A549 (cell line): ENCODE data around the gene DOCK1. TPM values are rescaled to one million over a fixed set of nuclear protein-coding genes. Genes with fewer than 3 reads are reported as not detected.

Experiments used
- ATAC-seq, 2 experiments: fragments of 200-7000 bp in 1 of 2; fragments of >200 bp in 1 of 2; cut with Nextera tagmentation in 1 of 2; cut with Tn5 transposase in 1 of 2; 3 replicates each; pipeline versions ENCODE4 v1.8.0 to v1.9.1; 2018 to 2020; ENCODE audit warnings: mild to moderate bottlenecking in 1 of 2, moderate library complexity in 1 of 2
- CTCF ChIA-PET: fragments of 300-600 bp; sonication (Branson Sonifier 250); formaldehyde crosslinking; extraction: SDS; loops from one replicate; lab custom pipeline; 2021; ENCODE audit warnings: antibody characterized with exemption, inconsistent platforms; lab: Yijun Ruan, JAX
- POLR2A ChIA-PET: fragments of 350-600 bp; formaldehyde crosslinking; extraction: SDS; loops from one replicate; lab custom pipeline; 2021; ENCODE audit warnings: antibody characterized with exemption, inconsistent platforms; lab: Yijun Ruan, JAX
- DNase-seq, 2 experiments: peaks; one replicate each; pipeline versions ENCODE4 v3.0.0 to v3.0.0-alpha.2; 2011 to 2016; ENCODE audit warnings: low read depth in 1 of 2, low spot score in 1 of 2
- FAIRE-seq: peaks from 2 replicates; lab custom pipeline; 2011; peaks lifted over from hg19 to GRCh38; lab: Jason Lieb, UNC
- H3K27ac ChIP-seq, 2 experiments: fragments of >200 bp; sonication (Bioruptor Twin); formaldehyde crosslinking; 3 replicates each; pipeline ENCODE4 v1.5.1; 2016 to 2017
- H3K4me1 ChIP-seq: fragments of >200 bp; sonication (Bioruptor Twin); formaldehyde crosslinking; 3 replicates; pipeline ENCODE4 v1.6.1; 2016
- H3K4me2 ChIP-seq: fragments of >200 bp; sonication (Bioruptor Twin); formaldehyde crosslinking; 3 replicates; pipeline ENCODE4 v1.6.1; 2016
- H3K4me3 ChIP-seq: fragments of >200 bp; sonication (Bioruptor Twin); formaldehyde crosslinking; 3 replicates; pipeline ENCODE4 v1.5.1; 2016
- H3K9me3 ChIP-seq: fragments of >200 bp; sonication (Bioruptor Twin); formaldehyde crosslinking; 3 replicates; pipeline ENCODE4 v1.6.1; 2016
- BHLHE40 ChIP-seq: IDR thresholded peaks from 2 replicates; pipeline ENCODE4 v1.6.1; 2012; ENCODE audit warnings: low read depth, low read length, inconsistent platforms
- CBX2 ChIP-seq: fragments of 200-600 bp; sonication (generic); IDR thresholded peaks from 2 replicates; pipeline ENCODE4 v1.6.1; 2016; ENCODE audit warnings: low read depth, mild to moderate bottlenecking, borderline replicate concordance
- CEBPB ChIP-seq, 2 experiments: fragments of >200 bp in 1 of 2; sonication (Bioruptor Twin) in 1 of 2; formaldehyde crosslinking in 1 of 2; IDR thresholded peaks; 2 replicates each; pipeline ENCODE4 v1.6.1; 2012 to 2016
- CHD4 ChIP-seq: fragments of 200-600 bp; sonication (generic); IDR thresholded peaks from 2 replicates; pipeline ENCODE4 v1.6.1; 2016; ENCODE audit warnings: antibody characterized with exemption, mild to moderate bottlenecking, borderline replicate concordance
- EHF ChIP-seq: fragments of 250-450 bp; sonication (Bioruptor Pico); IDR thresholded peaks from 2 replicates; pipeline ENCODE4 v1.5.0; 2020; ENCODE audit warnings: mild to moderate bottlenecking
- EHMT2 ChIP-seq: fragments of 200-600 bp; sonication (generic); IDR thresholded peaks from 2 replicates; pipeline ENCODE4 v1.6.1; 2016; ENCODE audit warnings: antibody characterized with exemption, low read depth, mild to moderate bottlenecking, moderate library complexity
- EP300 ChIP-seq, 2 experiments: fragments of >200 bp; sonication (Bioruptor Twin); formaldehyde crosslinking; IDR thresholded peaks; 2 replicates in 1 of 2; 3 replicates in 1 of 2; pipeline ENCODE4 v1.6.1; 2016 to 2017
- FOXS1 ChIP-seq: fragments of 250-450 bp; sonication (Bioruptor Pico); IDR thresholded peaks from 2 replicates; pipeline ENCODE4 v1.5.0; 2020; ENCODE audit warnings: mild to moderate bottlenecking, moderate library complexity
- HEYL ChIP-seq: fragments of 250-450 bp; sonication (Bioruptor Pico); IDR thresholded peaks from 2 replicates; pipeline ENCODE4 v1.8.0; 2021; ENCODE audit warnings: mild to moderate bottlenecking, moderate library complexity
- HOXB13 ChIP-seq: fragments of 250-450 bp; sonication (Bioruptor Pico); IDR thresholded peaks from 2 replicates; pipeline ENCODE4 v1.5.0; 2020; ENCODE audit warnings: low read depth, mild to moderate bottlenecking, moderate library complexity
- HOXB5 ChIP-seq: fragments of 250-450 bp; sonication (Bioruptor Pico); IDR thresholded peaks from 2 replicates; pipeline ENCODE4 v1.5.0; 2020; ENCODE audit warnings: mild to moderate bottlenecking, moderate library complexity
- NR3C1 ChIP-seq: fragments of >200 bp; sonication (Bioruptor Twin); formaldehyde crosslinking; IDR thresholded peaks from 3 replicates; pipeline ENCODE4 v1.6.1; 2017
- PHF8 ChIP-seq: fragments of 200-600 bp; sonication (generic); IDR thresholded peaks from 2 replicates; pipeline ENCODE4 v1.6.1; 2016; ENCODE audit warnings: low read depth, mild to moderate bottlenecking, antibody characterized with exemption, moderate library complexity, borderline replicate concordance
- POLR2AphosphoS2 ChIP-seq: conservative IDR thresholded peaks from 2 replicates; pipeline ENCODE4 v1.6.1; 2012; ENCODE audit warnings: low read length, improper control_type of control experiment, inconsistent platforms
- RARB ChIP-seq: fragments of 250-450 bp; sonication (Bioruptor Pico); IDR thresholded peaks from 2 replicates; pipeline ENCODE4 v1.8.0; 2021; ENCODE audit warnings: mild to moderate bottlenecking, moderate library complexity
- RCOR1 ChIP-seq: fragments of 150-350 bp; IDR thresholded peaks from 2 replicates; pipeline ENCODE4 v1.6.1; 2014; ENCODE audit warnings: antibody characterized with exemption, low read length, low read depth
- RNF2 ChIP-seq: fragments of 200-600 bp; sonication (generic); IDR thresholded peaks from 2 replicates; pipeline ENCODE4 v1.6.1; 2016; ENCODE audit warnings: low read depth, mild to moderate bottlenecking, antibody characterized with exemption, moderate library complexity, borderline replicate concordance
- SREBF2 ChIP-seq: fragments of 450-650 bp; IDR thresholded peaks from 2 replicates; pipeline ENCODE4 v1.6.1; 2014; ENCODE audit warnings: mild to moderate bottlenecking, moderate library complexity
- TFCP2L1 ChIP-seq: fragments of 250-450 bp; sonication (Bioruptor Pico); IDR thresholded peaks from 2 replicates; pipeline ENCODE4 v1.5.0; 2021; ENCODE audit warnings: mild to moderate bottlenecking
- ZC3H11A ChIP-seq: fragments of 450-650 bp; IDR thresholded peaks from 2 replicates; pipeline ENCODE4 v1.6.1; 2014; ENCODE audit warnings: antibody characterized with exemption, mild to moderate bottlenecking
- ZFP36 ChIP-seq: fragments of 450-650 bp; IDR thresholded peaks from 2 replicates; pipeline ENCODE4 v1.6.1; 2014; ENCODE audit warnings: borderline replicate concordance; ENCODE audit not compliant: partially characterized antibody
- ZSCAN20 ChIP-seq: fragments of 250-450 bp; sonication (Bioruptor Pico); IDR thresholded peaks from 2 replicates; pipeline ENCODE4 v1.8.0; 2022; ENCODE audit warnings: mild to moderate bottlenecking, moderate library complexity
- WGBS: methylation state at CpG from one replicate; pipeline ENCODE4 v1.1.6; 2017; ENCODE audit errors: missing lambda C conversion rate; 5-methylcytosine and 5-hydroxymethylcytosine counted together
- polyA plus RNA-seq, 4 experiments: library from polyadenylated mRNA; depleted of rRNA in 3 of 4; stranded (reverse); fragments of >200 nt; fragmentation: RNase III in 1 of 4; extraction: RNeasy Plus Mini Kit Qiagen cat#74134 plus additional on column Dnase treatment in 1 of 4; gene quantifications; 2 replicates in 3 of 4; 3 replicates in 1 of 4; pipeline ENCODE4 v1.2.3, GENCODE V29; 2011 to 2017
- TF ChIP-seq, protein P1 (sequence below): fragments of 250-450 bp; sonication (Bioruptor Pico); IDR thresholded peaks from 2 replicates; pipeline ENCODE4 v1.5.0; 2021; ENCODE audit warnings: mild to moderate bottlenecking, moderate library complexity, borderline replicate concordance
- TF ChIP-seq, protein P2 (sequence below): fragments of >200 bp; sonication (Bioruptor Twin); formaldehyde crosslinking; IDR thresholded peaks from 3 replicates; pipeline ENCODE4 v1.6.1; 2016
- TF ChIP-seq, protein P3 (sequence below): fragments of 150-350 bp; IDR thresholded peaks from 2 replicates; pipeline ENCODE4 v1.6.1; 2014; ENCODE audit warnings: low read depth, mild to moderate bottlenecking, low read length

DOCK1 gene
- polyA plus RNA-seq, 2 of the 4 experiments (the other 2 are of a cell fraction): 22.6 to 28.2 TPM

DNA sequence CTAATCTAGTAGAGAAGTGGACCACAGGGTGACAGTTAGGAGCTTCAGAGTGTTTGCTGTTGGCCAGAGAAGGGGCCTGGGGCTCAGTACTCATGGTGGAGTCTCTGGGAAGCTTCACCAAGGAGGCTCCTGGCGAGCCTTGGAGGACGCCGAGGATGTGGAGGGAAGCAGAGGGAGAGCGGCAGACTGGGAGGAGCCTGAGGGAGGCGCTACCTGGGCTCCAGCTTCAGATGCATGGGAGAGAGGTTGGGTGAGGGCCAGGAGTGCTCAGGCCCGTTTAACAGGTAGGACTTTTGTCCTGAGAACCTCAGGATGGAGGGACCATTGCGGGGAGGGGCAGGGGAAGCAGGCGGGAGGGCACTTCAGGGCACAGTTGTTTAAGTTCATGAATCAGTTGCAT is 24.2 kb downstream of the DOCK1 start:
- FAIRE-seq (no peak), DNase-seq (no peak), ATAC-seq (no peak)
- Histone ChIP-seq H3K4me2 (no peak overlapping the region), H3K4me3 (no peak overlapping the region), H3K4me1 (no peaks in the 10 kb centered on the region; the same call in 2 of the 3 replicates), H3K9me3 (no peaks in the 10 kb centered on the region), H3K27ac (no peak overlapping the region)
- ChIA-PET CTCF (interaction anchor here (1.1 kb wide), 1 partner anchor 994 kb away, joined by 3 read pairs; no protein-coding TSS in a partner anchor), POLR2A (no interaction called here)
- 90% methylated on average over 8 of the region's 8 CpGs for WGBS
- TF ChIP-seq EHMT2: no peak
- TF ChIP-seq NR3C1: no peak
- no peak for TF ChIP-seq RCOR1
- TF ChIP-seq CBX2: no peak
- TF ChIP-seq SREBF2: no peak
- no peak for TF ChIP-seq CEBPB (IDR thresholded peaks at IDR 0.05)
- no peak for TF ChIP-seq ZC3H11A
- TF ChIP-seq HEYL (CRISPR knock-in tag): no peak
- no peak for TF ChIP-seq BHLHE40
- no peak for TF ChIP-seq RARB
- no peak for TF ChIP-seq ZFP36

DNA sequence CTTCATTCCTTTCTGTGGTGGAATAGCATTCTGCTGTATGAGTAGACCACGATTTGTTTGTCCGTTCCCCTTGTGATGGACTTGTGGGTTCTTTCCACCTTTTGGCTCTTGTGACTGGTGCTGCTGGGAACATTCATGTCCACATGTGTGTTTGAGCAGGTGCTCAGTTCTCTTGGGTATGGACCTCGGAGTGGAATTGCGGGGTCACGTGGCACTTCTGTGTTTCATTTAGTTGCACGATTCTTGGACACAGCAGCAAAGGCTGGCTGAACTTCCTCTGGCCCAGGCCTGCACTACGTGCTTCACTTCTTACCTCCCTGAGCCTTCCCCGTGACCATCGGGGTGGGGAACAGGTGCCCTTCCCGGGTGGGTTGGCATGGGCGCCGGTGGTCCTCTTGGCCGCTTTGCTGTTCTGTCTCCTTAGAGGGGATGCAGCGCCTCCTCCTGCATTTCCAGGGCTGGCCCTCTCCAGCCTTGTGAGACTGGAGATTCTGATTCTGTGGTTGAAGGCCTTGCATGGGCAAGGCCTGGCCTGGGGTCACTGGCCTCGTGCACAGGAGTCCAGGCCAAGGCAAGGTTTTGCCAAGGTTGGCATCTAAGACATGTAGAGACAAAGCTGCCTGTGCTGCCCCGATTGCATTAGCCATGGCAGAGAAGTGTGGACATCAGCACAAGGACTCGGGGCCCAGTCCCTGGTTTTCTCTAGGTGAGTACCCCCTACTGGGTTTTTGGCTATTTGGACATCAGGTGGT is 25.1 kb downstream of the DOCK1 start:
- H3K4me1 ChIP-seq: peaks cover 3% of the 10 kb centered on the region; the same call in 1 of the 3 replicates
- no peaks in the 10 kb centered on the region for H3K9me3 ChIP-seq
- ChIA-PET CTCF (no interaction called here), POLR2A (no interaction called here)
- FAIRE-seq: no peak
- TF ChIP-seq FOXS1 (no peak), PHF8 (no peak), HOXB5 (CRISPR knock-in tag) (no peak), POLR2AphosphoS2 (no peak), EP300 (IDR thresholded peaks at IDR 0.05) (no peak), TFCP2L1 (CRISPR knock-in tag) (no peak), RNF2 (no peak), CHD4 (no peak), HOXB13 (CRISPR knock-in tag) (no peak), EHF (CRISPR knock-in tag) (no peak), ZSCAN20 (CRISPR knock-in tag) (no peak)
- TF ChIP-seq, protein P1, sequence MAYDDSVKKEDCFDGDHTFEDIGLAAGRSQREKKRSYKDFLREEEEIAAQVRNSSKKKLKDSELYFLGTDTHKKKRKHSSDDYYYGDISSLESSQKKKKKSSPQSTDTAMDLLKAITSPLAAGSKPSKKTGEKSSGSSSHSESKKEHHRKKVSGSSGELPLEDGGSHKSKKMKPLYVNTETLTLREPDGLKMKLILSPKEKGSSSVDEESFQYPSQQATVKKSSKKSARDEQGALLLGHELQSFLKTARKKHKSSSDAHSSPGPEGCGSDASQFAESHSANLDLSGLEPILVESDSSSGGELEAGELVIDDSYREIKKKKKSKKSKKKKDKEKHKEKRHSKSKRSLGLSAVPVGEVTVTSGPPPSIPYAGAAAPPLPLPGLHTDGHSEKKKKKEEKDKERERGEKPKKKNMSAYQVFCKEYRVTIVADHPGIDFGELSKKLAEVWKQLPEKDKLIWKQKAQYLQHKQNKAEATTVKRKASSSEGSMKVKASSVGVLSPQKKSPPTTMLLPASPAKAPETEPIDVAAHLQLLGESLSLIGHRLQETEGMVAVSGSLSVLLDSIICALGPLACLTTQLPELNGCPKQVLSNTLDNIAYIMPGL (CRISPR knock-in tag): no peak
- TF ChIP-seq, protein P2, sequence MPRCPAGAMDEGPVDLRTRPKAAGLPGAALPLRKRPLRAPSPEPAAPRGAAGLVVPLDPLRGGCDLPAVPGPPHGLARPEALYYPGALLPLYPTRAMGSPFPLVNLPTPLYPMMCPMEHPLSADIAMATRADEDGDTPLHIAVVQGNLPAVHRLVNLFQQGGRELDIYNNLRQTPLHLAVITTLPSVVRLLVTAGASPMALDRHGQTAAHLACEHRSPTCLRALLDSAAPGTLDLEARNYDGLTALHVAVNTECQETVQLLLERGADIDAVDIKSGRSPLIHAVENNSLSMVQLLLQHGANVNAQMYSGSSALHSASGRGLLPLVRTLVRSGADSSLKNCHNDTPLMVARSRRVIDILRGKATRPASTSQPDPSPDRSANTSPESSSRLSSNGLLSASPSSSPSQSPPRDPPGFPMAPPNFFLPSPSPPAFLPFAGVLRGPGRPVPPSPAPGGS: no peak
- TF ChIP-seq, protein P3, sequence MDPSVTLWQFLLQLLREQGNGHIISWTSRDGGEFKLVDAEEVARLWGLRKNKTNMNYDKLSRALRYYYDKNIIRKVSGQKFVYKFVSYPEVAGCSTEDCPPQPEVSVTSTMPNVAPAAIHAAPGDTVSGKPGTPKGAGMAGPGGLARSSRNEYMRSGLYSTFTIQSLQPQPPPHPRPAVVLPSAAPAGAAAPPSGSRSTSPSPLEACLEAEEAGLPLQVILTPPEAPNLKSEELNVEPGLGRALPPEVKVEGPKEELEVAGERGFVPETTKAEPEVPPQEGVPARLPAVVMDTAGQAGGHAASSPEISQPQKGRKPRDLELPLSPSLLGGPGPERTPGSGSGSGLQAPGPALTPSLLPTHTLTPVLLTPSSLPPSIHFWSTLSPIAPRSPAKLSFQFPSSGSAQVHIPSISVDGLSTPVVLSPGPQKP: no peak
- H3K4me2 ChIP-seq: no peak overlapping the region
- 86% methylated on average over 16 of the region's 17 CpGs for WGBS
- no peak for DNase-seq
- no peak overlapping the region for H3K27ac ChIP-seq
- no peak for ATAC-seq
- no peak overlapping the region for H3K4me3 ChIP-seq
